PC-3 (cell line): ENCODE measurements around the gene KCNN1. TPM values are rescaled to one million over a fixed set of nuclear protein-coding genes. Genes with fewer than 3 reads are reported as not detected.

Source experiments
- ATAC-seq: fragments of 200-7000 bp; cut with Tn5 transposase; 2 replicates; pipeline ENCODE4 v1.9.1; 2020; ENCODE audit warnings: mild to moderate bottlenecking, moderate library complexity
- BruUV-seq: library from RNA; stranded (reverse); fragments of 400-500 nt; replicated peaks from 2 replicates; lab custom pipeline; 2021; lab: Mats Ljungman, UMichigan
- CTCF ChIA-PET: fragments of 300-600 bp; sonication (Branson Sonifier 250); formaldehyde crosslinking; loops from one replicate; lab custom pipeline; 2022; ENCODE audit warnings: antibody characterized with exemption; lab: Charles Lee
- POLR2A ChIA-PET: fragments of 300-600 bp; sonication (Branson Sonifier 250); formaldehyde crosslinking; loops from one replicate; lab custom pipeline; 2022; ENCODE audit warnings: antibody characterized with exemption; ENCODE audit not compliant: unreplicated experiment; lab: Charles Lee
- DNase-seq: peaks from one replicate; pipeline ENCODE4 v3.0.0-alpha.2; 2015
- H2AFZ ChIP-seq: fragments of 300-600 bp; sonication (generic); 2 replicates; pipeline ENCODE4 v1.6.0; 2016; ENCODE audit warnings: antibody characterized with exemption, low read length
- H3F3A ChIP-seq: fragments of 300-600 bp; sonication (generic); one replicate; pipeline ENCODE4 v1.6.0; 2017; ENCODE audit warnings: antibody characterized with exemption, low read length, control low read depth, mild to moderate bottlenecking; ENCODE audit not compliant: unreplicated experiment
- H3K27ac ChIP-seq: fragments of 300-600 bp; sonication (generic); 2 replicates; pipeline ENCODE4 v1.5.1; 2016; ENCODE audit warnings: mild to moderate bottlenecking, low read length
- H3K27me3 ChIP-seq: fragments of 300-600 bp; sonication (generic); 2 replicates; pipeline ENCODE4 v1.6.1; 2016; ENCODE audit warnings: low read length, mixed read lengths
- H3K36me3 ChIP-seq: fragments of 300-600 bp; sonication (generic); 2 replicates; pipeline ENCODE4 v1.6.1; 2016; ENCODE audit warnings: low read depth, mixed run types, low read length, mixed read lengths
- H3K4me1 ChIP-seq: fragments of 300-600 bp; sonication (generic); 2 replicates; pipeline ENCODE4 v1.5.1; 2016; ENCODE audit warnings: low read length; ENCODE audit not compliant: insufficient read depth
- H3K4me2 ChIP-seq: fragments of 300-600 bp; sonication (generic); 2 replicates; pipeline ENCODE4 v1.6.0; 2016; ENCODE audit warnings: low read length
- H3K4me3 ChIP-seq: fragments of 300-600 bp; sonication (generic); 2 replicates; pipeline ENCODE4 v1.5.1; 2016; ENCODE audit warnings: mild to moderate bottlenecking, low read length, mixed read lengths
- H3K79me2 ChIP-seq: fragments of 300-600 bp; sonication (generic); 2 replicates; pipeline ENCODE4 v1.6.1; 2017; ENCODE audit warnings: low read length, mixed read lengths
- H3K9ac ChIP-seq: fragments of 300-600 bp; sonication (generic); 2 replicates; pipeline ENCODE4 v1.6.0; 2016; ENCODE audit warnings: mild to moderate bottlenecking, low read length
- H3K9me2 ChIP-seq: fragments of 300-600 bp; sonication (generic); replicated peaks from 2 replicates; pipeline ENCODE4 v1.6.1; 2016; ENCODE audit warnings: mixed run types, low read length, mixed read lengths
- H3K9me3 ChIP-seq: fragments of 300-600 bp; sonication (generic); 2 replicates; pipeline ENCODE4 v1.6.1; 2016; ENCODE audit warnings: low read length, mixed read lengths
- H4K20me1 ChIP-seq: fragments of 300-600 bp; sonication (generic); 2 replicates; pipeline ENCODE4 v1.6.1; 2016; ENCODE audit warnings: low read length, mixed read lengths
- CTCF ChIP-seq: fragments of 300-600 bp; sonication (generic); conservative IDR thresholded peaks from 2 replicates; pipeline ENCODE4 v1.5.1; 2017; ENCODE audit warnings: antibody characterized with exemption, low read depth, mild to moderate bottlenecking, low read length
- EZH2 ChIP-seq: fragments of 300-600 bp; sonication (generic); IDR thresholded peaks from one replicate; pipeline ENCODE4 v1.6.1; 2017; ENCODE audit warnings: antibody characterized with exemption, mild to moderate bottlenecking, low read length; ENCODE audit not compliant: unreplicated experiment
- EZH2phosphoT487 ChIP-seq: fragments of 300-600 bp; sonication (generic); IDR thresholded peaks from 2 replicates; pipeline ENCODE4 v1.6.1; 2018; ENCODE audit warnings: mild to moderate bottlenecking, antibody characterized with exemption, low read length, borderline replicate concordance
- intact Hi-C: fragments of 100-400 bp; cut with micrococcal nuclease; formaldehyde crosslinking; loops from 2 replicates; pipeline ENCODE4 v1.9.0; 2023
- total RNA-seq: library from RNA; depleted of rRNA; stranded (reverse); fragments of >200 nt; gene quantifications from 2 replicates; pipeline ENCODE4 v1.2.3, GENCODE V29; 2014

Gene KCNN1
- total RNA-seq, 1 experiment from 2014 or later, result not detected

GRCh38 chr19:18008814-18009213 lies 41.9 kb downstream of the KCNN1 start:
- no peak for DNase-seq
- peaks cover 25% of the 10 kb centered on the region for H3K4me1 ChIP-seq
- no peaks in the 10 kb centered on the region for H4K20me1 ChIP-seq
- peak overlapping the region; percentile 88 for H3K4me2 ChIP-seq
- H3K9me3 ChIP-seq, result no peaks in the 10 kb centered on the region
- intact Hi-C loops, result no loop called here
- ChIA-PET POLR2A (no interaction called here), CTCF (no interaction called here)
- no peak for TF ChIP-seq EZH2
- no peak for TF ChIP-seq CTCF
- TF ChIP-seq EZH2phosphoT487, result no peak
- peak overlapping the region; percentile 28 for H3K27ac ChIP-seq
- peaks cover 21% of the 10 kb centered on the region; the same call in 1 of the 2 replicates for H3K36me3 ChIP-seq
- no peak overlapping the region for H2AFZ ChIP-seq
- no TSS peak for BruUV-seq
- no peaks in the 10 kb centered on the region for H3K9me2 ChIP-seq
- no peaks in the 10 kb centered on the region for H3K27me3 ChIP-seq
- H3F3A ChIP-seq, result no peaks in the 10 kb centered on the region
- H3K79me2 ChIP-seq, result no peaks in the 10 kb centered on the region
- H3K9ac ChIP-seq, result no peak overlapping the region
- H3K4me3 ChIP-seq, result peak overlapping the region; percentile 25; the same call in 1 of the 2 replicates
- ATAC-seq, result no peak

GRCh38 chr19:18009412-18010066 lies 42.6 kb downstream of the KCNN1 start:
- H4K20me1 ChIP-seq, result no peaks in the 10 kb centered on the region
- H3K4me2 ChIP-seq, result peak overlapping the region; percentile 88
- H3K9me3 ChIP-seq, result no peaks in the 10 kb centered on the region
- no peak overlapping the region for H2AFZ ChIP-seq
- TF ChIP-seq EZH2 (no peak), EZH2phosphoT487 (no peak), CTCF (no peak)
- peak overlapping the region; percentile 25; the same call in 1 of the 2 replicates for H3K4me3 ChIP-seq
- intact Hi-C loops, result no loop called here
- ChIA-PET CTCF (no interaction called here), POLR2A (no interaction called here)
- peaks cover 21% of the 10 kb centered on the region; the same call in 1 of the 2 replicates for H3K36me3 ChIP-seq
- peak; percentile 52 for ATAC-seq
- no peaks in the 10 kb centered on the region for H3F3A ChIP-seq
- H3K9me2 ChIP-seq, result no peaks in the 10 kb centered on the region
- H3K79me2 ChIP-seq, result no peaks in the 10 kb centered on the region
- no peak overlapping the region for H3K9ac ChIP-seq
- peak overlapping the region; percentile 28 for H3K27ac ChIP-seq
- BruUV-seq, result no TSS peak
- peaks cover 25% of the 10 kb centered on the region for H3K4me1 ChIP-seq
- no peaks in the 10 kb centered on the region for H3K27me3 ChIP-seq
- DNase-seq, result peak; percentile 77

GRCh38 chr19:18010149-18010548 lies 43.2 kb downstream of the KCNN1 start:
- Histone ChIP-seq H3K4me2 (no peak overlapping the region), H3K27ac (no peak overlapping the region), H4K20me1 (no peaks in the 10 kb centered on the region), H3K9me2 (no peaks in the 10 kb centered on the region), H3K4me3 (no peak overlapping the region), H3K36me3 (peaks cover 21% of the 10 kb centered on the region; the same call in 1 of the 2 replicates), H3K79me2 (no peaks in the 10 kb centered on the region), H3K4me1 (peaks cover 25% of the 10 kb centered on the region), H2AFZ (no peak overlapping the region), H3K9ac (no peak overlapping the region), H3F3A (no peaks in the 10 kb centered on the region), H3K27me3 (no peaks in the 10 kb centered on the region), H3K9me3 (no peaks in the 10 kb centered on the region)
- CTCF ChIA-PET, result no interaction called here
- no TSS peak for BruUV-seq
- POLR2A ChIA-PET, result no interaction called here
- ATAC-seq, result no peak
- TF ChIP-seq CTCF (no peak), EZH2 (no peak), EZH2phosphoT487 (no peak)
- intact Hi-C loops, result no loop called here
- no peak for DNase-seq
